HG03565 (cell line): ENCODE results near the gene AHI1.
"Not testable (repeated sequence)": the region's sequence is repeated elsewhere in the genome, so short reads cannot be mapped to it uniquely, and the experiment has no call there.

Experiments used
- ATAC-seq: cut with Tn5 transposase; IDR thresholded peaks from one replicate; pipeline ENCODE4 v1.9.1; 2021; ENCODE audit warnings: mild to moderate bottlenecking, moderate library complexity; ENCODE audit not compliant: unreplicated experiment

Gene AHI1

GRCh38 chr6:135397172-135397952 lies 100.2 kb downstream of the AHI1 start:
- no peak for ATAC-seq

GRCh38 chr6:135395136-135395535 lies 102.4 kb downstream of the AHI1 start:
- no peak for ATAC-seq

- ATAC-seq: no peak
Measured at GRCh38 chr6:135393289-135393688, 104.3 kb downstream of the AHI1 start.

- no peak for ATAC-seq
Measured at GRCh38 chr6:135390458-135390857, 107.1 kb downstream of the AHI1 start.

GRCh38 chr6:135385299-135385698 lies 112.2 kb downstream of the AHI1 start:
- no peak for ATAC-seq

- ATAC-seq: no peak
Measured at GRCh38 chr6:135383766-135384165, 113.8 kb downstream of the AHI1 start.

- ATAC-seq: no peak
Measured at GRCh38 chr6:135383301-135383700, 114.2 kb downstream of the AHI1 start.

GRCh38 chr6:135382182-135382628 lies 115.3 kb downstream of the AHI1 start:
- peak; percentile 87 for ATAC-seq

GRCh38 chr6:135380793-135381192 lies 116.7 kb downstream of the AHI1 start:
- no peak for ATAC-seq

- ATAC-seq: no peak
Measured at GRCh38 chr6:135379647-135380046, 117.9 kb downstream of the AHI1 start.

- ATAC-seq: peak; percentile 60
Measured at GRCh38 chr6:135372758-135373157, 124.8 kb downstream of the AHI1 start.

- ATAC-seq: not testable (repeated sequence)
Measured at GRCh38 chr6:135363622-135364021, 133.9 kb downstream of the AHI1 start.

- no peak for ATAC-seq
Measured at GRCh38 chr6:135362124-135362523, 135.4 kb downstream of the AHI1 start.

- ATAC-seq: no peak
Measured at GRCh38 chr6:135360222-135360621, 137.3 kb downstream of the AHI1 start.

- no peak for ATAC-seq
Measured at GRCh38 chr6:135358985-135359384, 138.6 kb downstream of the AHI1 start.

- no peak for ATAC-seq
Measured at GRCh38 chr6:135358251-135358821, 139.2 kb downstream of the AHI1 start.

GRCh38 chr6:135354407-135354806 lies 143.1 kb downstream of the AHI1 start:
- no peak for ATAC-seq

GRCh38 chr6:135353113-135353512 lies 144.4 kb downstream of the AHI1 start:
- no peak for ATAC-seq

GRCh38 chr6:135351635-135352034 lies 145.9 kb downstream of the AHI1 start:
- ATAC-seq: no peak

- no peak for ATAC-seq
Measured at GRCh38 chr6:135347887-135348286, 149.7 kb downstream of the AHI1 start.

GRCh38 chr6:135346747-135347146 lies 150.8 kb downstream of the AHI1 start:
- no peak for ATAC-seq

- ATAC-seq: no peak
Measured at GRCh38 chr6:135344526-135344925, 153.0 kb downstream of the AHI1 start.
